LNCaP clone FGC (cell line): Measurements from ENCODE around the gene MTCH2.

ENCODE experiments used
- DNase-seq: peaks from one replicate; pipeline ENCODE4 v3.0.0-alpha.2; 2011; ENCODE audit warnings: low read depth
- H3K4me3 ChIP-seq: 2 replicates; pipeline ENCODE4 v1.5.1; 2011; ENCODE audit warnings: mild to moderate bottlenecking, low read depth, low read length, control low read depth
- CTCF ChIP-seq: IDR thresholded peaks from 2 replicates; pipeline ENCODE4 v1.5.1; 2012; ENCODE audit warnings: mild to moderate bottlenecking; ENCODE audit not compliant: control insufficient read depth, insufficient read depth; ENCODE audit errors: extremely low read depth

The MTCH2 gene

GRCh38 chr11:47661245-47661644, 18.9 kb upstream of the MTCH2 start:
- no peak for DNase-seq
- no peak for TF ChIP-seq CTCF
- H3K4me3 ChIP-seq, result no peak overlapping the region

- no peak overlapping the region for H3K4me3 ChIP-seq
- TF ChIP-seq CTCF, result no peak
- DNase-seq, result no peak
Measured at GRCh38 chr11:47659276-47659675, 16.9 kb upstream of the MTCH2 start.

GRCh38 chr11:47656260-47656885, 14.0 kb upstream of the MTCH2 start:
- TF ChIP-seq CTCF, result no peak
- H3K4me3 ChIP-seq, result no peak overlapping the region
- DNase-seq, result no peak

GRCh38 chr11:47651818-47652469, 9.6 kb upstream of the MTCH2 start:
- no peak overlapping the region for H3K4me3 ChIP-seq
- no peak for TF ChIP-seq CTCF
- no peak for DNase-seq

- H3K4me3 ChIP-seq, result no peak overlapping the region
- TF ChIP-seq CTCF, result no peak
- no peak for DNase-seq
Measured at GRCh38 chr11:47649276-47649675, 6.9 kb upstream of the MTCH2 start.

GRCh38 chr11:47646019-47646418, 3.7 kb upstream of the MTCH2 start:
- TF ChIP-seq CTCF, result no peak
- H3K4me3 ChIP-seq, result no peak overlapping the region

GRCh38 chr11:47645500-47645899, 3.1 kb upstream of the MTCH2 start:
- DNase-seq, result no peak
- H3K4me3 ChIP-seq, result no peak overlapping the region
- TF ChIP-seq CTCF, result no peak

More at GRCh38 chr11:47646019-47646418, 3.7 kb upstream of the MTCH2 start:
- no peak for DNase-seq
